Measurements from ENCODE around the gene PIWIL1.

Gene PIWIL1

GRCh38 chr12:130322263-130322662, 15.4 kb upstream of the PIWIL1 start:
- TF ChIP-seq, protein P1, sequence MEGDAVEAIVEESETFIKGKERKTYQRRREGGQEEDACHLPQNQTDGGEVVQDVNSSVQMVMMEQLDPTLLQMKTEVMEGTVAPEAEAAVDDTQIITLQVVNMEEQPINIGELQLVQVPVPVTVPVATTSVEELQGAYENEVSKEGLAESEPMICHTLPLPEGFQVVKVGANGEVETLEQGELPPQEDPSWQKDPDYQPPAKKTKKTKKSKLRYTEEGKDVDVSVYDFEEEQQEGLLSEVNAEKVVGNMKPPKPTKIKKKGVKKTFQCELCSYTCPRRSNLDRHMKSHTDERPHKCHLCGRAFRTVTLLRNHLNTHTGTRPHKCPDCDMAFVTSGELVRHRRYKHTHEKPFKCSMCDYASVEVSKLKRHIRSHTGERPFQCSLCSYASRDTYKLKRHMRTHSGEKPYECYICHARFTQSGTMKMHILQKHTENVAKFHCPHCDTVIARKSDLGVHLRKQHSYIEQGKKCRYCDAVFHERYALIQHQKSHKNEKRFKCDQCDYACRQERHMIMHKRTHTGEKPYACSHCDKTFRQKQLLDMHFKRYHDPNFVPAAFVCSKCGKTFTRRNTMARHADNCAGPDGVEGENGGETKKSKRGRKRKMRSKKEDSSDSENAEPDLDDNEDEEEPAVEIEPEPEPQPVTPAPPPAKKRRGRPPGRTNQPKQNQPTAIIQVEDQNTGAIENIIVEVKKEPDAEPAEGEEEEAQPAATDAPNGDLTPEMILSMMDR (IDR thresholded peaks at IDR 0.05; ENCODE audit: insufficient read depth, missing control alignments): no peak
- FAIRE-seq (no peak), DNase-seq (ENCODE audit: insufficient read length, low spot score) (no peak)

DNA sequence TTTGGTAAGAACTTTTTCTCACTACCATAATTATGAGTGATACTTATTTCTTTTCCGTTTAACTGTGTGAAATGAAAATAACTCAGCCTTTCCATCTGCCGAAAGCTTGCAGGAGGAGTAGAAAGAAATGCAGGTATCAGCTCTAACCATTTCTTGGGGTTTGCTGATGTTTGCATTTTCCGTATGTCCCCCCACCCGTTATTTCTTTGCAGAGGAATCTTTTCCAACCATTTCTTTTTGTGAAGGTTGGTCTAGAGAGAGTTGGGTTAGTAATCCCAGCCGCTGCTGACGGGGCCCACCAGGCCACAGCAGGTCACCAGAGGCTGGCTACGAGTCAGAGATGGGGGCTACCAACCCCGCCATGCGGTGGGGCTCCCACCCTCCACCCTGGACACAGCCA, 7.0 kb upstream of the PIWIL1 start:
- no peak for DNase-seq (ENCODE audit: insufficient read length, low spot score)
- TF ChIP-seq, protein P1 (IDR thresholded peaks at IDR 0.05; ENCODE audit: insufficient read depth, missing control alignments): no peak
- no peak for FAIRE-seq

GRCh38 chr12:130331146-130331545, 6.5 kb upstream of the PIWIL1 start:
- no peak for FAIRE-seq
- TF ChIP-seq, protein P1 (IDR thresholded peaks at IDR 0.05; ENCODE audit: insufficient read depth, missing control alignments): no peak
- DNase-seq (ENCODE audit: insufficient read length, low spot score): no peak

DNA sequence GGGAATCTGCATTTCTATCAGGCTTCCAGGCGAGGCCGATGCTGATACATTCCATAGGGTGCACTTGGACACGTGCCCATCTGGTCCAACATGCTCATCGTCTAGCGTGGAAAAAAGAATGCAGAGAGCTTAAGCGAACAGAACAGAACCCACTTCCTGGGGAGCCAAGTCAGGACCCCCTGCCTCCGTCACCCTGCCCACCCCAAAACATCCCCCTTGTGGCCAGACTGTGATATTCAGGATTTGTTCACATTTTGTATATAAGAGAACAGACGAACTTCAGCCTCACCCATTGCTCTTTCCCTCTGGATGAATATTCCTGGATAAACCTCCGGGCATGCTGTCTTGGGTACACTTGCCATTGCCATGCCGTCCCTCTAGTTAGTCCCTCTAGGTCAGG, 4.3 kb upstream of the PIWIL1 start:
- DNase-seq (ENCODE audit: insufficient read length, low spot score) (no peak), FAIRE-seq (no peak)
- TF ChIP-seq, protein P1 (IDR thresholded peaks at IDR 0.05; ENCODE audit: insufficient read depth, missing control alignments): no peak

DNA sequence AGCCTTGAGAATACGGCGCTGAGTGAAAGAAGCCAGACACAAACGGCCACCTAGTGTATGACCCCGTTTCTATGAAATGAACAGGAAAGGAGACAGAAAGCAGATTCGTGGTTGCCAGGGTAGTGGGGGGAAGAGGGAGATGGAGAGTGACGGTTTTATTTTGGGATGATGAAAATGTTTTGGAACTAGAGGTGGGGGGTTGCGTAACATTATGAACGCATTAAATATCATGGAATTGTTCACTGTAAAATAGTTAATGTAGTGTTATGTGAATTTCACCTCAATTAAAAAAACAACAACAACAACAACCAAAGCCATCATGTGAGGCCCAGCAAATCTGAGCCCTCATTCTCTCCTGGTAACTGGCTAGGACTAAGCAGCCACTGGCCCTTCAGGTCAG, 3.3 kb upstream of the PIWIL1 start:
- no peak for DNase-seq (ENCODE audit: insufficient read length, low spot score)
- no peak for FAIRE-seq
- TF ChIP-seq, protein P1 (IDR thresholded peaks at IDR 0.05; ENCODE audit: insufficient read depth, missing control alignments): no peak

GRCh38 chr12:130334937-130335336, 2.8 kb upstream of the PIWIL1 start:
- DNase-seq (ENCODE audit: insufficient read length, low spot score) (no peak), FAIRE-seq (no peak)
- TF ChIP-seq, protein P1 (IDR thresholded peaks at IDR 0.05; ENCODE audit: insufficient read depth, missing control alignments): no peak

- FAIRE-seq (peak; percentile 90), DNase-seq (ENCODE audit: insufficient read length, low spot score) (peak; percentile 51)
These were observed 1.9 kb upstream of the PIWIL1 start for GRCh38 chr12:130335517-130336392.

More at GRCh38 chr12:130335517-130336392, 1.9 kb upstream of the PIWIL1 start:
- TF ChIP-seq, protein P1 (IDR thresholded peaks at IDR 0.05; ENCODE audit: insufficient read depth, missing control alignments): peak; percentile 84
